HepG2 (cell line): Measurements from ENCODE around the gene SLC5A5. TPM values are rescaled to one million over a fixed set of nuclear protein-coding genes. Genes with fewer than 3 reads are reported as not detected.

Source experiments
- GPBP1L1 ChIP-seq: sonication (generic); formaldehyde crosslinking; IDR thresholded peaks from 2 replicates; pipeline ENCODE4 v1.5.0; 2020; ENCODE audit warnings: mild to moderate bottlenecking, missing genetic modification reagents
- NRL ChIP-seq: sonication (generic); formaldehyde crosslinking; IDR thresholded peaks from 2 replicates; pipeline ENCODE4 v1.5.0; 2020; ENCODE audit warnings: missing genetic modification reagents, mild to moderate bottlenecking, moderate library complexity, borderline replicate concordance
- POLR2A ChIP-seq, 2 experiments: IDR thresholded peaks; 2 replicates each; pipeline ENCODE4 v1.6.1; 2011; ENCODE audit warnings: low read depth in 2 of 2, low read length in 2 of 2, mild to moderate bottlenecking in 1 of 2, moderate library complexity in 1 of 2; ENCODE audit not compliant: insufficient read depth in 1 of 2
- POLR2G ChIP-seq: fragments of 200-400 bp; formaldehyde crosslinking; IDR thresholded peaks from 2 replicates; pipeline ENCODE4 v1.6.1; 2018; ENCODE audit warnings: mild to moderate bottlenecking, low read depth, low read length, moderate library complexity
- RBFOX2 ChIP-seq: fragments of 200-400 bp; formaldehyde crosslinking; IDR thresholded peaks from 2 replicates; pipeline ENCODE4 v1.6.1; 2017; ENCODE audit warnings: low read depth, mild to moderate bottlenecking, low read length
- ZNF101 ChIP-seq: sonication (generic); formaldehyde crosslinking; IDR thresholded peaks from 2 replicates; pipeline ENCODE4 v1.4.0; 2020; ENCODE audit warnings: mild to moderate bottlenecking, low read depth, missing genetic modification reagents, borderline replicate concordance
- ZNF687 ChIP-seq: sonication (generic); formaldehyde crosslinking; IDR thresholded peaks from 2 replicates; pipeline ENCODE4 v1.5.1; 2020; ENCODE audit warnings: mild to moderate bottlenecking, missing genetic modification reagents, moderate library complexity
- polyA plus RNA-seq, 8 experiments: library from polyadenylated mRNA; depleted of rRNA in 3 of 8; stranded (reverse) in 7 of 8; unstranded in 1 of 8; fragments of >200 nt; fragmentation: Illumina TruSeq in 4 of 8; extraction: Trizol in 4 of 8; gene quantifications; 2 replicates each; pipeline versions ENCODE4 v1.2.1 to v1.2.3, GENCODE V29; 2011 to 2016; ENCODE audit warnings: low read depth in 4 of 8, missing spikeins in 1 of 8, mixed read lengths in 1 of 8; ENCODE audit not compliant: insufficient read depth in 1 of 8
- total RNA-seq, 5 experiments: library from RNA; depleted of rRNA; stranded (reverse); fragments of >200 nt; fragmentation: Illumina TruSeq; extraction: Trizol; gene quantifications; 2 replicates each; pipeline ENCODE4 v1.2.3, GENCODE V29; 2016; ENCODE audit warnings: low read depth in 1 of 5

SLC5A5 gene
- total and polyA plus RNA-seq, 2 of the 13 experiments (the other 11 are each of a cell fraction or from before 2014, with no cell fraction given): not detected

- TF ChIP-seq ZNF687 (CRISPR knock-in tag) (peak; percentile 8; the same call in 1 of the 2 replicates), RBFOX2 (0 out of 2 replicates have a peak, but pooled peaks have one; percentile 29), NRL (CRISPR knock-in tag) (0 out of 2 replicates have a peak, but pooled peaks have one; percentile 34), POLR2G (peak; percentile 39), GPBP1L1 (CRISPR knock-in tag) (no peak), ZNF101 (CRISPR knock-in tag) (no peak), POLR2A (IDR thresholded peaks at IDR 0.05; ENCODE audit: insufficient read depth in 1 of 2, low read depth in 2 of 2, low read length in 2 of 2) (peak; percentile 35 to 38; a peak in 1 of 4 replicates)
Observed at GRCh38 chr19:17861542-17862402, 10.0 kb upstream of the SLC5A5 start (continued).
